Thoracic aorta (tissue), 2 donors: ENCODE data around the gene MEI1. TPM values are rescaled to one million over a fixed set of nuclear protein-coding genes. Genes with fewer than 3 reads are reported as not detected.

ENCODE experiments used
- ATAC-seq: fragments of 150-250 bp; one replicate; pipeline ENCODE4 v1.8.0; 2017; ENCODE audit warnings: low read depth; ENCODE audit not compliant: insufficient number of reproducible peaks, low FRiP score
- DNase-seq: peaks from one replicate; pipeline ENCODE4 v3.0.0-alpha.2; 2020; ENCODE audit warnings: low spot score
- H3K27ac ChIP-seq, 2 donors: fragments of 200-600 bp; sonication (generic); 1 replicate in 1 of 2; 2 replicates in 1 of 2; pipeline ENCODE4 v1.5.1; 2016; ENCODE audit warnings: mild to moderate bottlenecking in 2 of 2, moderate library complexity in 2 of 2
- H3K27me3 ChIP-seq: fragments of 200-600 bp; sonication (generic); replicated peaks from 2 replicates; pipeline ENCODE4 v1.6.0; 2016; ENCODE audit warnings: mild to moderate bottlenecking; ENCODE audit not compliant: insufficient read depth
- H3K36me3 ChIP-seq: fragments of 200-600 bp; sonication (generic); one replicate; pipeline ENCODE4 v1.5.1; 2016
- H3K4me1 ChIP-seq, 2 donors: fragments of 200-600 bp; sonication (generic); 1 replicate in 1 of 2; 2 replicates in 1 of 2; pipeline versions ENCODE4 v1.5.1 to v1.6.0; 2016; ENCODE audit warnings: low read depth in 2 of 2, mild to moderate bottlenecking in 1 of 2; ENCODE audit not compliant: control insufficient read depth in 1 of 2
- H3K4me3 ChIP-seq: fragments of 200-600 bp; sonication (generic); 2 replicates; pipeline ENCODE4 v1.5.1; 2016; ENCODE audit warnings: mild to moderate bottlenecking
- H3K9me3 ChIP-seq: fragments of 200-600 bp; sonication (generic); 2 replicates; pipeline ENCODE4 v1.5.1; 2016
- total RNA-seq, 2 donors: library from RNA; depleted of rRNA; stranded (reverse); fragments of >200 nt; gene quantifications; one replicate each; pipeline versions ENCODE4 v1.1.0 to v1.2.3, GENCODE V29; 2016
- TF ChIP-seq, protein P1 (sequence below): fragments of 200-600 bp; sonication (generic); IDR thresholded peaks from one replicate; pipeline ENCODE4 v1.5.1; 2019; ENCODE audit warnings: antibody characterized with exemption

Gene MEI1
- total RNA-seq, 2 donors from 2014 or later = 1.8 to 3.8 TPM

DNA sequence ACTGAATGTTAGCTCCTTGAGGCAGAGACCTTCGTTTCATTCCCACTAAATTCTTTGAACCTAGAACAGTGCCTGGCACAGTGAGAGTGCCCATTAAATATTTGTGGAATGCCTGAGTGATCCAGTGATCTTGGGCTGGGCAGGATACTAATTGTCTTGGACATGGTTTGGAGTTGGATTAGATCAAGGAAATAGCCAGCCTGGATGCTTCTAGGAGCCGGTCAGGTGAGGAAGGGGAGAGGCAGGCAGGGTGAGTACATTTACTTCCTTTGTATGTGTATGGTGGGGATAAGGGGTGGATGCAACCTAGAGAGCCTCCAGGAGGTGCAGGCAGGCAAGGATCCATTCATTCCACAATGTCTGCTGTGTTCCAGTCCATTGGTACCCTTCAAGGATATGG is 137.2 kb downstream of the MEI1 start:
- Histone ChIP-seq H3K4me1 (peaks cover 7 to 26% of the 10 kb centered on the region in 2 donors), H3K9me3 (no peaks in the 10 kb centered on the region), H3K4me3 (no peak overlapping the region), H3K27me3 (no peaks in the 10 kb centered on the region), H3K36me3 (peaks cover 2% of the 10 kb centered on the region), H3K27ac (no peak overlapping the region)
- no peak for DNase-seq
- TF ChIP-seq, protein P1, sequence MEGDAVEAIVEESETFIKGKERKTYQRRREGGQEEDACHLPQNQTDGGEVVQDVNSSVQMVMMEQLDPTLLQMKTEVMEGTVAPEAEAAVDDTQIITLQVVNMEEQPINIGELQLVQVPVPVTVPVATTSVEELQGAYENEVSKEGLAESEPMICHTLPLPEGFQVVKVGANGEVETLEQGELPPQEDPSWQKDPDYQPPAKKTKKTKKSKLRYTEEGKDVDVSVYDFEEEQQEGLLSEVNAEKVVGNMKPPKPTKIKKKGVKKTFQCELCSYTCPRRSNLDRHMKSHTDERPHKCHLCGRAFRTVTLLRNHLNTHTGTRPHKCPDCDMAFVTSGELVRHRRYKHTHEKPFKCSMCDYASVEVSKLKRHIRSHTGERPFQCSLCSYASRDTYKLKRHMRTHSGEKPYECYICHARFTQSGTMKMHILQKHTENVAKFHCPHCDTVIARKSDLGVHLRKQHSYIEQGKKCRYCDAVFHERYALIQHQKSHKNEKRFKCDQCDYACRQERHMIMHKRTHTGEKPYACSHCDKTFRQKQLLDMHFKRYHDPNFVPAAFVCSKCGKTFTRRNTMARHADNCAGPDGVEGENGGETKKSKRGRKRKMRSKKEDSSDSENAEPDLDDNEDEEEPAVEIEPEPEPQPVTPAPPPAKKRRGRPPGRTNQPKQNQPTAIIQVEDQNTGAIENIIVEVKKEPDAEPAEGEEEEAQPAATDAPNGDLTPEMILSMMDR = no peak
- ATAC-seq = no peak

DNA sequence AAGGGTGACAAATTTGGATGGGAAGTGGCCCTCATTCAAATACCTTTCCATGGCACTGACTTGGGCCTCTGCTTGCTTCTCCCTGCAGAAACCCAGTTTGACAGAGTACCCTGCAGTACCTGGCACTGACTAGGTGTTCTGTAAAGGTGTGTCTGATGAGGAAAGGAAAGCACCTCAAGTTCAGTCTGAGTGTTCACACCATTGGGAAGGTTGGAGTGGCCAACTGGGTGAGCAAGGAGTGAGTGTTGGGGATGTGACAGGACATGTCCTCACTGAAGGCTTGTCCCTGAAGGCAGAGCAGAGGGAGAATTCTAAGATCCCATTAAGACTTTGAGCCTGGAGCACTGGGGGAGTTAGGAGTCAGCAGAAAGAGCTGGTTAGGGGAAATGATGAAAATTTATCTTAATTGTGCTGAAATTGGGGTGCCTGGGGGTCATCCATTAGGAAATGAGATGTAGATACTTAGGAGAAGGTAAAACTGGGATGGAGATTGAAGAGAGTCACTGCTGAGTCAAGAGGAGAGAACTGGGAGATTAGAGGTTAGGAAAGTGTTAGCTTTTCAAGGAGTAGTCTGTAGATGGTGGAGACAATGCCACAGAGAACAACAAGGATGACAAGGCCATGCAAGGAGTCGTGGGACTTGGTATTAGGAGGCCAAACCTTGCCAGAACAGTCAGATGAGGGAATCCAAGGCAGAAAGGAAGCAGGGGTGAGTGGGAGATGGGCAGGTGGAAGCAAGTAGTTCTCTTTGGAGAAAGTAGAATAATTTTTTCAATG is 139.7 kb downstream of the MEI1 start:
- Histone ChIP-seq H3K9me3 (no peaks in the 10 kb centered on the region), H3K27me3 (no peaks in the 10 kb centered on the region), H3K36me3 (peaks cover 2% of the 10 kb centered on the region), H3K4me1 (peaks cover 7 to 15% of the 10 kb centered on the region in 2 donors), H3K27ac (no peak overlapping the region), H3K4me3 (no peak overlapping the region)
- TF ChIP-seq, protein P1 = no peak
- no peak for ATAC-seq
- no peak for DNase-seq

DNA sequence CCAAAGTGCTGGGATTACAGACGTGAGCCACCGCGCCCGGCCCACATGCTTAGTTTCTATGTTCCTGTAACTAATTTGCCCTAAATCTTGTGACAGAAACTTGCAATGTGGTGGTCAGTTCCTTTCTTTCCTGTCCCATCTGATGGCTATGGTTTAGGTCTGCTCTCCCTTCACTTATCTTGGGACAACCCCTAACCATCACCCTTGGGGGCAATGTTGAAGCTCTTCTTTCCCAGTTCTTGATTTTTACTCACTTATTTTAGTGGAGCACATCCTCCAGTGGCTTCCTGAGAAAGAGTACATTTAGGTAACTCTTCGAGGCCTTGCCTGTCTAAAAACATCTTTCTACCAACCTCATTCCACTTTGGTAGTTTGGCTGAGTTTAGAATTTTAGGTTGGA is 140.9 kb downstream of the MEI1 start:
- ATAC-seq (no peak), DNase-seq (no peak)
- Histone ChIP-seq H3K27ac (no peak overlapping the region), H3K4me3 (no peak overlapping the region), H3K36me3 (peaks cover 2% of the 10 kb centered on the region), H3K4me1 (peaks cover 0 to 13% of the 10 kb centered on the region in 2 donors), H3K27me3 (no peaks in the 10 kb centered on the region), H3K9me3 (no peaks in the 10 kb centered on the region)
- TF ChIP-seq, protein P1 = no peak

DNA sequence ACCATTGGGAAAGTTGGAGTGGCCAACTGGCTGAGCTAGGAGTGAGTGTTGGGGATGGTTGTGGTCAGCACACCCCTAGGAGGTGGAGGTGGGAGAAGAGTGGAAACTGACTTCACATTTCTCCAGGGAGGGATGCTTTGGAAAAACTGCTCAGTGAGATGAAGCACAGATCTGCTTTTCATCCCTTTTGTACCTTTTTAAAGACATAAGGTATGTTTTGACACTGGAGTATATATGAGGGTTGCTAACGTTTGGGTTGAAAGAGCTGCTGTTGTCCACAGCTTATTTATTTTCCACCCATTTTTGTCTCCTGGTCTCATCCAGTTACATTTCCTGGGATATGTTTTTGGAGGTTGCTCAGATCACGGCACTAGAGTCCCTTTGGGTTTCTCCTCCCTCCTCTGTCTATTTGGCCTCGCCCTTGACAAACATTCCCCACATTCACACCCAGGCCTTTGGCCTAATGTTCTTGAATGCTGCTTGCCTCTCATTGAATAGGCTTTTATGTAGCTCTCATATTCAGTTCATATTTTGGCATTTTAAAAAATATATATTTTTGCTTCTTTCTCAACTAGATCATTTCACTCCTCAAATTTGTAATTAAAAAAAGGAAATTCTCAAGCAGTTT is 141.9 kb downstream of the MEI1 start:
- Histone ChIP-seq H3K36me3 (no peaks in the 10 kb centered on the region), H3K4me1 (peaks cover 0 to 15% of the 10 kb centered on the region in 2 donors), H3K27me3 (no peaks in the 10 kb centered on the region), H3K9me3 (no peaks in the 10 kb centered on the region), H3K4me3 (no peak overlapping the region), H3K27ac (no peak overlapping the region)
- TF ChIP-seq, protein P1 = no peak
- ATAC-seq (no peak), DNase-seq (no peak)
